Colonic mucosa (tissue), 4 donors: ENCODE results near the gene GCNT2. TPM values are rescaled to one million over a fixed set of nuclear protein-coding genes. Genes with fewer than 3 reads are reported as not detected.
"Not testable (repeated sequence)": the region's sequence is repeated elsewhere in the genome, so short reads cannot be mapped to it uniquely, and the experiment has no call there.

ENCODE experiments used
- DNase-seq: peaks from one replicate; pipeline ENCODE4 v3.0.0-alpha.2; 2020
- H3K27ac ChIP-seq: fragments of 200-600 bp; one replicate; pipeline ENCODE4 v1.8.0; 2021
- H3K27me3 ChIP-seq: fragments of 200-600 bp; one replicate; pipeline ENCODE4 v1.8.0; 2021
- H3K36me3 ChIP-seq: fragments of 200-600 bp; one replicate; pipeline ENCODE4 v1.8.0; 2021
- H3K4me1 ChIP-seq: fragments of 200-600 bp; one replicate; pipeline ENCODE4 v1.8.0; 2021; ENCODE audit warnings: mild to moderate bottlenecking
- H3K4me3 ChIP-seq: fragments of 200-600 bp; one replicate; pipeline ENCODE4 v1.8.0; 2021
- H3K9ac ChIP-seq, 2 donors: one replicate each; pipeline ENCODE4 v1.7.0; 2013; ENCODE audit warnings: control low read depth in 2 of 2, low read depth in 2 of 2, low read length in 2 of 2
- H3K9me3 ChIP-seq: fragments of 200-600 bp; one replicate; pipeline ENCODE4 v1.8.0; 2021
- intact Hi-C: fragments of 100-400 bp; cut with DNase I; formaldehyde crosslinking; loops from one replicate; pipeline ENCODE4 v1.14.1; 2022
- total RNA-seq, 2 donors: library from RNA; stranded (reverse); fragmentation: NEBNext Ultra II Directional in 1 of 2; extraction: Animal tissue kit (Norgen Biotek cat#: 25700) in 1 of 2; gene quantifications; one replicate each; pipeline ENCODE4 v1.2.1, GENCODE V29; 2021
- TF ChIP-seq, protein P1 (sequence below): fragments of 200-600 bp; IDR thresholded peaks from one replicate; pipeline ENCODE4 v1.8.0; 2022; ENCODE audit warnings: antibody characterized with exemption, mild to moderate bottlenecking
- donor health status: healthy.
- donor health status: DM: no; HTN: no; CAD: no.
- donor health status: DM: no; HTN: no; CAD: no.

The GCNT2 gene
- total RNA-seq, 2 donors from 2014 or later: 9.8 to 9.9 TPM

- Histone ChIP-seq H3K27ac (no peak overlapping the region), H3K4me1 (no peaks in the 10 kb centered on the region), H3K27me3 (no peaks in the 10 kb centered on the region), H3K4me3 (no peak overlapping the region), H3K9me3 (no peaks in the 10 kb centered on the region), H3K9ac (no peak overlapping the region), H3K36me3 (no peaks in the 10 kb centered on the region)
- intact Hi-C loops: no loop called here
- TF ChIP-seq, protein P1, sequence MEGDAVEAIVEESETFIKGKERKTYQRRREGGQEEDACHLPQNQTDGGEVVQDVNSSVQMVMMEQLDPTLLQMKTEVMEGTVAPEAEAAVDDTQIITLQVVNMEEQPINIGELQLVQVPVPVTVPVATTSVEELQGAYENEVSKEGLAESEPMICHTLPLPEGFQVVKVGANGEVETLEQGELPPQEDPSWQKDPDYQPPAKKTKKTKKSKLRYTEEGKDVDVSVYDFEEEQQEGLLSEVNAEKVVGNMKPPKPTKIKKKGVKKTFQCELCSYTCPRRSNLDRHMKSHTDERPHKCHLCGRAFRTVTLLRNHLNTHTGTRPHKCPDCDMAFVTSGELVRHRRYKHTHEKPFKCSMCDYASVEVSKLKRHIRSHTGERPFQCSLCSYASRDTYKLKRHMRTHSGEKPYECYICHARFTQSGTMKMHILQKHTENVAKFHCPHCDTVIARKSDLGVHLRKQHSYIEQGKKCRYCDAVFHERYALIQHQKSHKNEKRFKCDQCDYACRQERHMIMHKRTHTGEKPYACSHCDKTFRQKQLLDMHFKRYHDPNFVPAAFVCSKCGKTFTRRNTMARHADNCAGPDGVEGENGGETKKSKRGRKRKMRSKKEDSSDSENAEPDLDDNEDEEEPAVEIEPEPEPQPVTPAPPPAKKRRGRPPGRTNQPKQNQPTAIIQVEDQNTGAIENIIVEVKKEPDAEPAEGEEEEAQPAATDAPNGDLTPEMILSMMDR: no peak
- no peak for DNase-seq
Measured at GRCh38 chr6:10615675-10616074, 94.5 kb downstream of the GCNT2 start.

GRCh38 chr6:10616266-10616665, 95.1 kb downstream of the GCNT2 start:
- H3K27ac ChIP-seq, H3K4me3 ChIP-seq, intact Hi-C loops, H3K9me3 ChIP-seq, H3K27me3 ChIP-seq, DNase-seq, H3K4me1 ChIP-seq, H3K36me3 ChIP-seq, H3K9ac ChIP-seq: not testable (repeated sequence)

DNA sequence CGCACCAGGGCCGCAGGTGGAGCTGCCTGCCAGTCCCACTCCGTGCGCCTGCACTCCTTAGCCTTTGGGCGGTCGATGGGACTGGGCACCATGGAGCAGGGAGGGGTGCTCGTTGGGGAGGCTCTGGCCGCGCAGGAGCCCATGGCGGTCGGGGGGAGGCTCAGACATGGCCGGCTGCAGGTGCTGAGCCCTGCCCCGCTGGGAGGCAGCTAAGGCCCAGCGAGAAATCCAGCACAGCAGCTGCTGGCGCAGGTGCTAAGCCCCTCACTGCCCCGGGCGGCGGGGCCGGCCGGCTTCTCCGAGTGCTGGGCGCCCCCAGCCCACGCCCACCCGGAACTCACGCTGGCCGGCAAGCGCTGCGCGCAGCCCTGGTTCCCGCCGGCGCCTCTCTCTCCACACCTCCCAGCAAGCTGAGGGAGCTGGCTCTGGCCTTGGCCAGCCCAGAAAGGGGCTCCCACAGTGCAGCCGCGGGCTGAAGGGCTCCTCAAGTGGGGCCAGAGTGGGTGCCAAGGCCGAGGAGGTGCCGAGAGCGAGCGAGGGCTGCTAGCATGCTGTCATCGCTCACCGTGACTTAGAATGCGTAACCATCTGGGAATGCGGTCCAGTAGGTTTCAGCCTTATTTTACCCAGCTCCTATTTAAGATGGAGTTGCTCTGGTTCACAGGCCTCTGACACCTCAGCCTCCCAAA, 96.0 kb downstream of the GCNT2 start:
- intact Hi-C loops: no loop called here
- no peaks in the 10 kb centered on the region for H3K9me3 ChIP-seq
- DNase-seq: no peak
- no peak overlapping the region for H3K9ac ChIP-seq
- no peak overlapping the region for H3K4me3 ChIP-seq
- H3K36me3 ChIP-seq: no peaks in the 10 kb centered on the region
- H3K27me3 ChIP-seq: no peaks in the 10 kb centered on the region
- H3K4me1 ChIP-seq: no peaks in the 10 kb centered on the region
- no peak overlapping the region for H3K27ac ChIP-seq
- TF ChIP-seq, protein P1: no peak

DNA sequence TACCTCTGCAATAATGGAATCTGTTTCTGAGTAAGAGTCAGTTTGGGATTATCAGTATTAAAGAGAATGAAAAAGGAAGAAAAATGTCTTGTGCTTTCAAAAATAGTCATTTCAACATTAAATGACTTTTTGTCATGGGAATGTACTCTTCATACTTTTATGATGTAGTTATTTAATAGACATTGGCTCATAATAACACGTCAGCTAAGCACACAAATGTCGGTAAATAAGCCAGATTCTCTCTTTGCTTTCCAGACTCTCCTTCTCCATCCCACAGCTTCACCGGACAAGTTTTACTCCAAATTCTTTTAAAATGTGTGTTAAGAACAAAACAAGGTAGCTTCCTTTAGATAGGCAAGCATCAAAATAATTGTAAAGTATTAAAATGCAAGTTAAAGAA, 97.3 kb downstream of the GCNT2 start:
- Histone ChIP-seq H3K27me3 (no peaks in the 10 kb centered on the region), H3K27ac (no peak overlapping the region), H3K4me1 (no peaks in the 10 kb centered on the region), H3K9me3 (no peaks in the 10 kb centered on the region), H3K36me3 (no peaks in the 10 kb centered on the region), H3K4me3 (no peak overlapping the region), H3K9ac (no peak overlapping the region)
- no peak for DNase-seq
- intact Hi-C loops: no loop called here
- TF ChIP-seq, protein P1: no peak

GRCh38 chr6:10621213-10621612, 100.1 kb downstream of the GCNT2 start:
- H3K27me3 ChIP-seq: no peaks in the 10 kb centered on the region
- H3K4me3 ChIP-seq: no peak overlapping the region
- no peaks in the 10 kb centered on the region for H3K9me3 ChIP-seq
- no peak overlapping the region for H3K27ac ChIP-seq
- intact Hi-C loops: no loop called here
- no peak overlapping the region for H3K9ac ChIP-seq
- TF ChIP-seq, protein P1: no peak
- no peak for DNase-seq
- H3K36me3 ChIP-seq: no peaks in the 10 kb centered on the region
- H3K4me1 ChIP-seq: no peaks in the 10 kb centered on the region

- intact Hi-C loops: no loop called here
- no peaks in the 10 kb centered on the region for H3K4me1 ChIP-seq
- no peak overlapping the region for H3K27ac ChIP-seq
- H3K36me3 ChIP-seq: no peaks in the 10 kb centered on the region
- no peak for DNase-seq
- no peaks in the 10 kb centered on the region for H3K27me3 ChIP-seq
- H3K9me3 ChIP-seq: no peaks in the 10 kb centered on the region
- no peak overlapping the region for H3K9ac ChIP-seq
- TF ChIP-seq, protein P1: no peak
- no peak overlapping the region for H3K4me3 ChIP-seq
Measured at GRCh38 chr6:10621847-10622246, 100.7 kb downstream of the GCNT2 start.
